SK-N-SH (cell line): ENCODE results near the gene TRPM2. TPM values are rescaled to one million over a fixed set of nuclear protein-coding genes. Genes with fewer than 3 reads are reported as not detected.

Experiments used
- CTCF ChIA-PET: fragments of 300-600, 350-600 bp; formaldehyde crosslinking; extraction: SDS; loops from one replicate; lab custom pipeline; 2021; lab: Yijun Ruan, JAX
- POLR2A ChIA-PET: fragments of 350-600 bp; sonication (Branson Sonifier 250); formaldehyde crosslinking; extraction: SDS; loops from one replicate; lab custom pipeline; 2020; ENCODE audit warnings: antibody characterized with exemption, inconsistent platforms; lab: Yijun Ruan, JAX
- DNase-seq: peaks from one replicate; pipeline ENCODE4 v3.0.0; 2012
- H2AFZ ChIP-seq: fragments of 200-600 bp; sonication (generic); 2 replicates; pipeline ENCODE4 v1.8.1; 2016; ENCODE audit warnings: antibody characterized with exemption, mild to moderate bottlenecking, low read depth
- H3F3A ChIP-seq: fragments of 200-600 bp; sonication (generic); replicated peaks from 2 replicates; pipeline ENCODE3; 2016; ENCODE audit warnings: antibody characterized with exemption, mild to moderate bottlenecking; ENCODE audit not compliant: insufficient read depth
- H3K27ac ChIP-seq, 2 experiments: fragments of 200-500 bp in 1 of 2; fragments of 200-600 bp in 1 of 2; sonication (Bioruptor generic) in 1 of 2; sonication (generic), shearing (Covaris generic) in 1 of 2; 2 replicates each; pipeline versions ENCODE4 v1.5.1 to v1.6.1; 2014 to 2016; ENCODE audit warnings: low read depth in 2 of 2, inconsistent platforms in 1 of 2, low read length in 1 of 2, mild to moderate bottlenecking in 1 of 2, mixed read lengths in 1 of 2
- H3K27me3 ChIP-seq: fragments of 200-600 bp; sonication (generic), shearing (Covaris generic); 2 replicates; pipeline ENCODE4 v1.6.1; 2016; ENCODE audit warnings: mixed run types; ENCODE audit not compliant: insufficient read depth
- H3K36me3 ChIP-seq, 2 experiments: fragments of 200-500 bp in 1 of 2; fragments of 200-600 bp in 1 of 2; sonication (Bioruptor generic) in 1 of 2; sonication (generic) in 1 of 2; replicated peaks in 1 of 2; 2 replicates each; pipeline versions ENCODE3 to v1.5.1; 2014 to 2016; ENCODE audit warnings: low read length in 1 of 2, mild to moderate bottlenecking in 1 of 2; ENCODE audit not compliant: insufficient read depth in 2 of 2, control insufficient read depth in 1 of 2
- H3K4me1 ChIP-seq, 2 experiments: fragments of 200-500 bp in 1 of 2; fragments of 200-600 bp in 1 of 2; sonication (Bioruptor generic) in 1 of 2; sonication (generic), shearing (Covaris generic) in 1 of 2; 2 replicates each; pipeline versions ENCODE4 v1.5.1 to v1.6.1; 2014 to 2016; ENCODE audit warnings: low read depth in 1 of 2, low read length in 1 of 2, mixed run types in 1 of 2; ENCODE audit not compliant: insufficient read depth in 2 of 2, control insufficient read depth in 1 of 2
- H3K4me2 ChIP-seq: fragments of 200-600 bp; sonication (generic), shearing (Covaris generic); 2 replicates; pipeline ENCODE4 v1.6.1; 2017; ENCODE audit warnings: mixed run types
- H3K4me3 ChIP-seq, 2 experiments: fragments of 200-500 bp in 1 of 2; fragments of 200-600 bp in 1 of 2; sonication (Bioruptor generic) in 1 of 2; sonication (generic), shearing (Covaris generic) in 1 of 2; 2 replicates each; pipeline versions ENCODE4 v1.5.1 to v1.8.1; 2014 to 2016; ENCODE audit warnings: low read depth in 2 of 2, inconsistent platforms in 1 of 2, low read length in 1 of 2, mild to moderate bottlenecking in 1 of 2, mixed read lengths in 1 of 2, moderate library complexity in 1 of 2
- H3K79me2 ChIP-seq: fragments of 200-600 bp; sonication (generic); 2 replicates; pipeline ENCODE4 v1.8.1; 2017; ENCODE audit warnings: mild to moderate bottlenecking; ENCODE audit not compliant: insufficient read depth
- H3K9ac ChIP-seq: fragments of 200-600 bp; sonication (generic); 2 replicates; pipeline ENCODE4 v1.6.1; 2017; ENCODE audit warnings: mixed run types
- H3K9me2 ChIP-seq: fragments of 200-600 bp; sonication (generic); 2 replicates; pipeline ENCODE4 v1.6.1; 2017; ENCODE audit warnings: mixed run types
- H3K9me3 ChIP-seq: fragments of 200-600 bp; sonication (generic); 2 replicates; pipeline ENCODE4 v1.6.1; 2017; ENCODE audit warnings: mixed run types, mild to moderate bottlenecking, moderate library complexity
- H4K20me1 ChIP-seq: fragments of 200-600 bp; sonication (generic); 2 replicates; pipeline ENCODE4 v1.6.1; 2017; ENCODE audit warnings: mild to moderate bottlenecking, mixed run types; ENCODE audit not compliant: insufficient read depth
- ELF1 ChIP-seq: IDR thresholded peaks from 2 replicates; pipeline ENCODE4 v1.4.0; 2012
- EP300 ChIP-seq, 2 experiments: IDR thresholded peaks; 2 replicates each; pipeline versions ENCODE4 v1.4.0 to v1.6.1; 2012; ENCODE audit warnings: borderline replicate concordance in 1 of 2, low read depth in 1 of 2, low read length in 1 of 2
- IRF3 ChIP-seq: fragments of 150-350 bp; IDR thresholded peaks from 2 replicates; pipeline ENCODE4 v1.6.1; 2016; ENCODE audit warnings: mild to moderate bottlenecking, low read depth, low read length
- MXI1 ChIP-seq: IDR thresholded peaks from 2 replicates; pipeline ENCODE4 v1.6.1; 2012; ENCODE audit warnings: mild to moderate bottlenecking, low read depth, low read length, improper control_type of control experiment
- NFIC ChIP-seq: IDR thresholded peaks from 2 replicates; pipeline ENCODE4 v1.4.0; 2012; ENCODE audit warnings: borderline replicate concordance
- POLR2AphosphoS5 ChIP-seq: IDR thresholded peaks from 2 replicates; pipeline ENCODE4 v1.6.1; 2012; ENCODE audit warnings: low read depth, low read length
- RAD21 ChIP-seq: IDR thresholded peaks from 2 replicates; pipeline ENCODE4 v1.6.1; 2012; ENCODE audit warnings: mild to moderate bottlenecking, low read length
- RCOR1 ChIP-seq: fragments of 150-350 bp; IDR thresholded peaks from 2 replicates; pipeline ENCODE4 v1.6.1; 2017; ENCODE audit warnings: antibody characterized with exemption, low read length
- WGBS: methylation state at CpG from one replicate; pipeline ENCODE4 v1.1.6; 2017; ENCODE audit warnings: low lambda C conversion rate; 5-methylcytosine and 5-hydroxymethylcytosine counted together
- polyA plus RNA-seq, 3 experiments: library from polyadenylated mRNA; depleted of rRNA; stranded (reverse); fragments of >200 nt; gene quantifications; 2 replicates each; pipeline ENCODE4 v1.2.3, GENCODE V29; 2012

The TRPM2 gene
- polyA plus RNA-seq, 1 of the 3 experiments (the other 2 are of a cell fraction): not detected

- Histone ChIP-seq H3K27ac (no peak overlapping the region), H3K36me3 (no peaks in the 10 kb centered on the region), H3K27me3 (peaks cover 74% of the 10 kb centered on the region), H3K4me2 (no peak overlapping the region), H3K4me3 (no peak overlapping the region), H3K79me2 (no peaks in the 10 kb centered on the region), H4K20me1 (no peaks in the 10 kb centered on the region), H3F3A (no peaks in the 10 kb centered on the region), H3K4me1 (no peaks in the 10 kb centered on the region; a peak in 1 of 4 replicates), H2AFZ (no peak overlapping the region), H3K9me2 (no peaks in the 10 kb centered on the region), H3K9ac (no peak overlapping the region), H3K9me3 (no peaks in the 10 kb centered on the region)
- ChIA-PET CTCF (interaction anchor here (0.9 to 1.6 kb wide), 3 partner anchors 13 to 421 kb away, joined by 3 to 5 read pairs (median 5); partner anchors contain the start of gene LRRC3), POLR2A (no interaction called here)
- WGBS: 32% methylated on average over 15 of the region's 22 CpGs
- peak; percentile 17 for DNase-seq
- TF ChIP-seq RAD21 (no peak), ELF1 (no peak), IRF3 (no peak)
Measured at GRCh38 chr21:44377922-44378645, 24.7 kb downstream of the TRPM2 start.

GRCh38 chr21:44378646-44379514 is 25.5 kb downstream of the TRPM2 start:
- H3K4me2 ChIP-seq: no peak overlapping the region
- H3K4me1 ChIP-seq: no peaks in the 10 kb centered on the region; a peak in 1 of 4 replicates
- no peak overlapping the region for H3K4me3 ChIP-seq
- no peaks in the 10 kb centered on the region for H4K20me1 ChIP-seq
- no peak overlapping the region for H2AFZ ChIP-seq
- no peaks in the 10 kb centered on the region for H3K9me2 ChIP-seq
- DNase-seq: peak; percentile 20
- TF ChIP-seq EP300 (IDR thresholded peaks at IDR 0.05; ENCODE audit: borderline replicate concordance in 1 of 2, low read depth in 1 of 2, low read length in 1 of 2) (no peak), POLR2AphosphoS5 (no peak), NFIC (no peak), RAD21 (no peak), RCOR1 (no peak)
- H3K27me3 ChIP-seq: peaks cover 66% of the 10 kb centered on the region
- 44% methylated on average over 15 of the region's 34 CpGs for WGBS
- H3F3A ChIP-seq: no peaks in the 10 kb centered on the region
- ChIA-PET CTCF (interaction anchor here (0.9 to 1.6 kb wide), 2 partner anchors 77 to 420 kb away, joined by 3 to 5 read pairs; partner anchors contain the start of gene LRRC3), POLR2A (no interaction called here)
- no peaks in the 10 kb centered on the region for H3K36me3 ChIP-seq
- no peaks in the 10 kb centered on the region for H3K9me3 ChIP-seq
- H3K9ac ChIP-seq: no peak overlapping the region
- no peaks in the 10 kb centered on the region for H3K79me2 ChIP-seq
- H3K27ac ChIP-seq: no peak overlapping the region

- Histone ChIP-seq H3K4me1 (no peaks in the 10 kb centered on the region; a peak in 1 of 4 replicates), H4K20me1 (no peaks in the 10 kb centered on the region), H2AFZ (no peak overlapping the region), H3K9me2 (no peaks in the 10 kb centered on the region), H3K4me3 (no peak overlapping the region), H3K27me3 (peaks cover 60% of the 10 kb centered on the region), H3K9me3 (no peaks in the 10 kb centered on the region), H3K27ac (no peak overlapping the region), H3K4me2 (no peak overlapping the region), H3K36me3 (no peaks in the 10 kb centered on the region), H3F3A (no peaks in the 10 kb centered on the region), H3K79me2 (no peaks in the 10 kb centered on the region), H3K9ac (no peak overlapping the region)
- no CpG with 5 or more reads among the region's 5 CpGs for WGBS
- DNase-seq: peak; percentile 14
- ChIA-PET POLR2A (no interaction called here), CTCF (no interaction called here)
- TF ChIP-seq NFIC (no peak), MXI1 (no peak), RAD21 (no peak)
Measured at GRCh38 chr21:44379515-44379848, 26.1 kb downstream of the TRPM2 start.
